Ishikawa (cell line): Measurements from ENCODE around the gene DCHS1.

Experiments used
- CEBPB ChIP-seq: IDR thresholded peaks from 2 replicates; pipeline ENCODE4 v1.6.1; 2012
- CREB1 ChIP-seq: IDR thresholded peaks from 2 replicates; pipeline ENCODE4 v1.6.1; 2012; ENCODE audit warnings: low read depth
- EGR1 ChIP-seq: IDR thresholded peaks from 2 replicates; pipeline ENCODE4 v1.6.1; 2012
- EP300 ChIP-seq: IDR thresholded peaks from 2 replicates; pipeline ENCODE4 v1.6.1; 2012; ENCODE audit warnings: borderline replicate concordance
- FOXM1 ChIP-seq: IDR thresholded peaks from 2 replicates; pipeline ENCODE4 v1.6.1; 2012; ENCODE audit warnings: low read depth, borderline replicate concordance
- MAX ChIP-seq: IDR thresholded peaks from 2 replicates; pipeline ENCODE4 v1.6.1; 2012
- NFIC ChIP-seq: IDR thresholded peaks from 2 replicates; pipeline ENCODE4 v1.6.1; 2012
- RAD21 ChIP-seq: IDR thresholded peaks from 2 replicates; pipeline ENCODE4 v1.6.1; 2012; ENCODE audit warnings: low read depth
- TAF1 ChIP-seq: IDR thresholded peaks from 2 replicates; pipeline ENCODE4 v1.6.1; 2012; ENCODE audit warnings: low read depth, mild to moderate bottlenecking
- TCF12 ChIP-seq: IDR thresholded peaks from 2 replicates; pipeline ENCODE4 v1.6.1; 2012; ENCODE audit warnings: low read depth
- TEAD4 ChIP-seq: IDR thresholded peaks from 2 replicates; pipeline ENCODE4 v1.6.1; 2012
- USF1 ChIP-seq: IDR thresholded peaks from 2 replicates; pipeline ENCODE4 v1.6.1; 2012
- YY1 ChIP-seq: IDR thresholded peaks from 2 replicates; pipeline ENCODE4 v1.6.1; 2012; ENCODE audit warnings: low read depth
- ZBTB7A ChIP-seq: IDR thresholded peaks from 2 replicates; pipeline ENCODE4 v1.6.1; 2012; ENCODE audit warnings: low read depth
- TF ChIP-seq, protein P1 (sequence below): IDR thresholded peaks from 2 replicates; pipeline ENCODE4 v1.6.1; 2012; ENCODE audit warnings: low read depth, mild to moderate bottlenecking

Gene DCHS1

DNA sequence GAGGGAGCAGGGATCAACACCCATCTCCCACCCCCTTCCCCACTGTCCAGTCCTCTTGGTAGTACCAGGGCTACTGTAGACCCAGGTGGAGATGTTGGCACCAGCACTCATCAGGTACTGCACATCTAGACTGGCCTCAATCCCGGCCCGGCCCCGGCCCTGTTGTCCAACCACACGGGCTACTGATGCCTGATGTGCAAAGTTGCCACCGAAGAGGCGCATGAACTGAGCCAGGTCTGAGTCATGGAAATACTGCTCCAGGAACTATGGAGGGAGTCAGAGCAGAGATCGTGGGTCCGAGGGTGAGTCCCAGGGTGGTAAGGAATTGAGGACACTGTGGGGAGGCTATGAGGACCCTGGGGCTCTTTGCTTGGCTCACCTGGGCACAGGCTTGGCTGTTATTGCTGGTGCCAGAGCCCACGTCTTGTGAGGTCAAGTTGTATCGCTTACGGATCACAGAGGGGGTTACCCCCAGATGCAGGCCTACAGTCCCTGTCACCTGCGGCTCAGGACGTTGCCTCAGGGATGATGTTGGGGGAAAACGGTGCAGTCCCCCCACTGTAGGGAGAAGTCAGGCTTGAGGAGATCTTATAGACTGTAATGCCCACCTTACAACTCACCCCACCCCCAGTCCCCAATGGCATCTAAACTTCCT, 38.9 kb downstream of the DCHS1 start:
- TF ChIP-seq EGR1 (no peak), MAX (no peak), ZBTB7A (no peak)

GRCh38 chr11:6615882-6616585, 39.6 kb downstream of the DCHS1 start:
- TF ChIP-seq RAD21 (no peak), USF1 (no peak), MAX (no peak), ZBTB7A (no peak), EGR1 (no peak), CREB1 (no peak), EP300 (no peak)
- TF ChIP-seq, protein P1, sequence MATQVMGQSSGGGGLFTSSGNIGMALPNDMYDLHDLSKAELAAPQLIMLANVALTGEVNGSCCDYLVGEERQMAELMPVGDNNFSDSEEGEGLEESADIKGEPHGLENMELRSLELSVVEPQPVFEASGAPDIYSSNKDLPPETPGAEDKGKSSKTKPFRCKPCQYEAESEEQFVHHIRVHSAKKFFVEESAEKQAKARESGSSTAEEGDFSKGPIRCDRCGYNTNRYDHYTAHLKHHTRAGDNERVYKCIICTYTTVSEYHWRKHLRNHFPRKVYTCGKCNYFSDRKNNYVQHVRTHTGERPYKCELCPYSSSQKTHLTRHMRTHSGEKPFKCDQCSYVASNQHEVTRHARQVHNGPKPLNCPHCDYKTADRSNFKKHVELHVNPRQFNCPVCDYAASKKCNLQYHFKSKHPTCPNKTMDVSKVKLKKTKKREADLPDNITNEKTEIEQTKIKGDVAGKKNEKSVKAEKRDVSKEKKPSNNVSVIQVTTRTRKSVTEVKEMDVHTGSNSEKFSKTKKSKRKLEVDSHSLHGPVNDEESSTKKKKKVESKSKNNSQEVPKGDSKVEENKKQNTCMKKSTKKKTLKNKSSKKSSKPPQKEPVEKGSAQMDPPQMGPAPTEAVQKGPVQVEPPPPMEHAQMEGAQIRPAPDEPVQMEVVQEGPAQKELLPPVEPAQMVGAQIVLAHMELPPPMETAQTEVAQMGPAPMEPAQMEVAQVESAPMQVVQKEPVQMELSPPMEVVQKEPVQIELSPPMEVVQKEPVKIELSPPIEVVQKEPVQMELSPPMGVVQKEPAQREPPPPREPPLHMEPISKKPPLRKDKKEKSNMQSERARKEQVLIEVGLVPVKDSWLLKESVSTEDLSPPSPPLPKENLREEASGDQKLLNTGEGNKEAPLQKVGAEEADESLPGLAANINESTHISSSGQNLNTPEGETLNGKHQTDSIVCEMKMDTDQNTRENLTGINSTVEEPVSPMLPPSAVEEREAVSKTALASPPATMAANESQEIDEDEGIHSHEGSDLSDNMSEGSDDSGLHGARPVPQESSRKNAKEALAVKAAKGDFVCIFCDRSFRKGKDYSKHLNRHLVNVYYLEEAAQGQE = no peak

GRCh38 chr11:6615046-6615445, 40.6 kb downstream of the DCHS1 start:
- TF ChIP-seq EGR1 (no peak), CREB1 (no peak), NFIC (no peak), MAX (no peak), RAD21 (no peak)
- TF ChIP-seq, protein P1 = no peak

GRCh38 chr11:6614446-6614845, 41.2 kb downstream of the DCHS1 start:
- TF ChIP-seq USF1 = no peak

- no peak for TF ChIP-seq RAD21
- TF ChIP-seq EP300 = no peak
- TF ChIP-seq USF1 = no peak
- no peak for TF ChIP-seq ZBTB7A
- no peak for TF ChIP-seq NFIC
- TF ChIP-seq TCF12 = no peak
- TF ChIP-seq TEAD4 = no peak
- TF ChIP-seq CREB1 = no peak
- TF ChIP-seq EGR1 = no peak
- no peak for TF ChIP-seq FOXM1
- TF ChIP-seq TAF1 = no peak
- no peak for TF ChIP-seq YY1
- no peak for TF ChIP-seq CEBPB
- TF ChIP-seq, protein P1 = no peak
- TF ChIP-seq MAX = no peak
These were observed 42.1 kb downstream of the DCHS1 start for GRCh38 chr11:6613496-6613895.
